ENCODE results near the gene GSTO1.

GRCh38 chr10:104274762-104275721 lies 20.4 kb downstream of the GSTO1 start:
- TF ChIP-seq GATA2 (IDR thresholded peaks at IDR 0.05; ENCODE audit: low read depth, low read length) (no peak), GATA3 (IDR thresholded peaks at IDR 0.05; ENCODE audit: low read depth, low read length) (no peak)
